SKM-1 (cell line): ENCODE results near the gene DNAJC7.
"Not testable (repeated sequence)": the region's sequence is repeated elsewhere in the genome, so short reads cannot be mapped to it uniquely, and the experiment has no call there.

Experiments
- DNase-seq: peaks from one replicate; lab custom pipeline; 2025; ENCODE audit not compliant: unreplicated experiment; lab: John Stamatoyannopoulos, UW

Gene DNAJC7

GRCh38 chr17:42013740-42014139 lies 3.5 kb downstream of the DNAJC7 start:
- DNase-seq = not testable (repeated sequence)

GRCh38 chr17:42012363-42012762 lies 4.9 kb downstream of the DNAJC7 start:
- DNase-seq = not testable (repeated sequence)

GRCh38 chr17:42010898-42011516 lies 6.2 kb downstream of the DNAJC7 start:
- no peak for DNase-seq

- DNase-seq = not testable (repeated sequence)
Observed at GRCh38 chr17:42010266-42010680, 7.0 kb downstream of the DNAJC7 start.

- no peak for DNase-seq
Observed at GRCh38 chr17:42009170-42009569, 8.1 kb downstream of the DNAJC7 start.

- no peak for DNase-seq
Observed at GRCh38 chr17:42005166-42005565, 12.1 kb downstream of the DNAJC7 start.

- no peak for DNase-seq
Observed at GRCh38 chr17:42002792-42003301, 14.4 kb downstream of the DNAJC7 start.

- no peak for DNase-seq
Observed at GRCh38 chr17:42002175-42002791, 15.0 kb downstream of the DNAJC7 start.

GRCh38 chr17:42001729-42002128 lies 15.5 kb downstream of the DNAJC7 start:
- DNase-seq = no peak

GRCh38 chr17:42000413-42001133 lies 16.7 kb downstream of the DNAJC7 start:
- DNase-seq = no peak

- DNase-seq = no peak
Observed at GRCh38 chr17:41998497-41998896, 18.7 kb downstream of the DNAJC7 start.

GRCh38 chr17:41996855-41997164 lies 20.4 kb downstream of the DNAJC7 start:
- DNase-seq = no peak

- no peak for DNase-seq
Observed at GRCh38 chr17:41992576-41992975, 24.7 kb downstream of the DNAJC7 start.

GRCh38 chr17:41989702-41990419 lies 27.4 kb downstream of the DNAJC7 start:
- DNase-seq = no peak

GRCh38 chr17:41988418-41988817 lies 28.8 kb downstream of the DNAJC7 start:
- no peak for DNase-seq

GRCh38 chr17:41987642-41988041 lies 29.6 kb downstream of the DNAJC7 start:
- DNase-seq = no peak

- DNase-seq = no peak
Observed at GRCh38 chr17:41986634-41987033, 30.6 kb downstream of the DNAJC7 start.

GRCh38 chr17:41985919-41986318 lies 31.3 kb downstream of the DNAJC7 start:
- DNase-seq = no peak

GRCh38 chr17:41984454-41984853 lies 32.8 kb downstream of the DNAJC7 start:
- DNase-seq = no peak

- no peak for DNase-seq
Observed at GRCh38 chr17:41982026-41982760, 35.0 kb downstream of the DNAJC7 start.

- DNase-seq = no peak
Observed at GRCh38 chr17:41977991-41978390, 39.2 kb downstream of the DNAJC7 start.
